GM11168 (cell line): ENCODE data around the gene AUTS2.

ENCODE experiments used
- in situ Hi-C: fragments of 300-500 bp; cut with MboI; formaldehyde crosslinking; loops from one replicate; pipeline ENCODE4 v1.12.0; 2022; ENCODE audit warnings: low sequenced_read_pairs; ENCODE audit not compliant: unreplicated experiment

AUTS2 gene

GRCh38 chr7:70477036-70478010 is 879.0 kb downstream of the AUTS2 start:
- in situ Hi-C loops: no loop called here

- in situ Hi-C loops: no loop called here
These were observed 881.1 kb downstream of the AUTS2 start for GRCh38 chr7:70479153-70480021.

- in situ Hi-C loops: no loop called here
These were observed 882.8 kb downstream of the AUTS2 start for GRCh38 chr7:70480927-70481569.

- in situ Hi-C loops: no loop called here
These were observed 883.4 kb downstream of the AUTS2 start for GRCh38 chr7:70481570-70482123.

- in situ Hi-C loops: no loop called here
These were observed 886.0 kb downstream of the AUTS2 start for GRCh38 chr7:70484255-70484654.

- in situ Hi-C loops: no loop called here
These were observed 888.7 kb downstream of the AUTS2 start for GRCh38 chr7:70486977-70487376.

- in situ Hi-C loops: no loop called here
These were observed 889.2 kb downstream of the AUTS2 start for GRCh38 chr7:70487428-70487827.

GRCh38 chr7:70487886-70488285 is 889.6 kb downstream of the AUTS2 start:
- in situ Hi-C loops: no loop called here

- in situ Hi-C loops: no loop called here
These were observed 891.5 kb downstream of the AUTS2 start for GRCh38 chr7:70489813-70490212.

- in situ Hi-C loops: no loop called here
These were observed 894.4 kb downstream of the AUTS2 start for GRCh38 chr7:70492625-70493024.

GRCh38 chr7:70494225-70495032 is 896.2 kb downstream of the AUTS2 start:
- in situ Hi-C loops: no loop called here

GRCh38 chr7:70495033-70495376 is 896.7 kb downstream of the AUTS2 start:
- in situ Hi-C loops: no loop called here

GRCh38 chr7:70497793-70498192 is 899.5 kb downstream of the AUTS2 start:
- in situ Hi-C loops: no loop called here

GRCh38 chr7:70498232-70498992 is 900.1 kb downstream of the AUTS2 start:
- in situ Hi-C loops: no loop called here

GRCh38 chr7:70500261-70500660 is 902.0 kb downstream of the AUTS2 start:
- in situ Hi-C loops: no loop called here

GRCh38 chr7:70502117-70502863 is 904.0 kb downstream of the AUTS2 start:
- in situ Hi-C loops: no loop called here

GRCh38 chr7:70504254-70504653 is 906.0 kb downstream of the AUTS2 start:
- in situ Hi-C loops: no loop called here

GRCh38 chr7:70505468-70505867 is 907.2 kb downstream of the AUTS2 start:
- in situ Hi-C loops: no loop called here
